MCF 10A (cell line): Measurements from ENCODE around the gene C1orf35. TPM values are rescaled to one million over a fixed set of nuclear protein-coding genes. Genes with fewer than 3 reads are reported as not detected.

Experiments
- BruUV-seq: library from RNA; stranded (reverse); fragments of 400-500 nt; replicated peaks from 2 replicates; lab custom pipeline; 2021; lab: Mats Ljungman, UMichigan
- CTCF ChIA-PET: fragments of 300-600 bp; sonication (Branson Sonifier 250); formaldehyde crosslinking; extraction: SDS; loops from one replicate; lab custom pipeline; 2021; ENCODE audit warnings: antibody characterized with exemption, inconsistent platforms; lab: Yijun Ruan, JAX
- POLR2A ChIA-PET: fragments of 300-600, 350-650 bp; sonication (Branson Sonifier 250); formaldehyde crosslinking; extraction: SDS; loops from one replicate; lab custom pipeline; 2020; ENCODE audit warnings: antibody characterized with exemption, inconsistent platforms; lab: Yijun Ruan, JAX
- DNase-seq: peaks from one replicate; pipeline ENCODE4 v3.0.0-alpha.2; 2018; ENCODE audit not compliant: unreplicated experiment
- H3K27ac Mint-ChIP-seq: one replicate; pipeline ENCODE4 v1.8.0; 2022; ENCODE audit warnings: mild to moderate bottlenecking, low read depth, mixed read lengths; ENCODE audit not compliant: unreplicated experiment
- H3K27me3 Mint-ChIP-seq: one replicate; pipeline ENCODE4 v1.8.0; 2022; ENCODE audit warnings: mixed read lengths; ENCODE audit not compliant: insufficient read depth, unreplicated experiment
- H3K36me3 Mint-ChIP-seq: one replicate; pipeline ENCODE4 v1.8.0; 2022; ENCODE audit warnings: mild to moderate bottlenecking, moderate library complexity, mixed read lengths; ENCODE audit not compliant: insufficient read depth, unreplicated experiment
- H3K4me1 Mint-ChIP-seq: one replicate; pipeline ENCODE4 v1.8.0; 2022; ENCODE audit warnings: mixed read lengths; ENCODE audit not compliant: insufficient read depth, unreplicated experiment
- H3K4me3 Mint-ChIP-seq: one replicate; pipeline ENCODE4 v1.8.0; 2022; ENCODE audit warnings: mild to moderate bottlenecking, moderate library complexity, mixed read lengths; ENCODE audit not compliant: unreplicated experiment
- H3K9me3 Mint-ChIP-seq: one replicate; pipeline ENCODE4 v1.8.0; 2022; ENCODE audit warnings: mixed read lengths; ENCODE audit not compliant: unreplicated experiment
- CTCF ChIP-seq: fragments of 200-600 bp; IDR thresholded peaks from one replicate; pipeline ENCODE4 v1.8.0; 2022; ENCODE audit warnings: antibody characterized with exemption, mild to moderate bottlenecking; ENCODE audit not compliant: unreplicated experiment
- intact Hi-C: fragments of 100-400 bp; cut with micrococcal nuclease; formaldehyde crosslinking; loops from 2 replicates; pipeline ENCODE4 v1.14.1; 2022
- total RNA-seq: library from RNA; stranded (reverse); gene quantifications from 2 replicates; pipeline ENCODE4 v1.2.3, GENCODE V29; 2022

Gene C1orf35
- total RNA-seq, 1 experiment from 2014 or later, result 49.2 TPM

GRCh38 chr1:228108055-228108690, 5.0 kb upstream of the C1orf35 start:
- no TSS peak for BruUV-seq
- CTCF ChIA-PET, result interaction anchor here (0.5 to 3.9 kb wide), 9 partner anchors 16 to 1700 kb away, joined by 3 to 26 read pairs (median 5); partner anchors contain the start of gene PARP1
- H3K4me3 Mint-ChIP-seq, result peak overlapping the region; percentile 95
- intact Hi-C loops, result loop anchor here (2.0 to 10.0 kb wide), 2 partner anchors 59 to 623 kb away; no protein-coding TSS in a partner anchor
- peak overlapping the region; percentile 92 for H3K27ac Mint-ChIP-seq
- TF ChIP-seq CTCF, result no peak
- no peaks in the 10 kb centered on the region for H3K27me3 Mint-ChIP-seq
- H3K36me3 Mint-ChIP-seq, result peaks cover 26% of the 10 kb centered on the region
- peaks cover 15% of the 10 kb centered on the region for H3K4me1 Mint-ChIP-seq
- no peaks in the 10 kb centered on the region for H3K9me3 Mint-ChIP-seq
- POLR2A ChIA-PET, result interaction anchor here (0.6 to 10.8 kb wide), 17 partner anchors 13 to 490 kb away, joined by 3 to 128 read pairs (median 6); partner anchors contain the start of genes ARF1, GUK1 and IBA57
- no peak for DNase-seq

GRCh38 chr1:228107636-228108035, 4.5 kb upstream of the C1orf35 start:
- H3K36me3 Mint-ChIP-seq, result peaks cover 30% of the 10 kb centered on the region
- ChIA-PET CTCF (interaction anchor here (0.5 to 3.9 kb wide), 6 partner anchors 20 to 1699 kb away, joined by 3 to 24 read pairs (median 5); partner anchors contain the start of genes IBA57 and PARP1), POLR2A (interaction anchor here (4.0 to 10.8 kb wide), 3 partner anchors 14 to 59 kb away, joined by 42 to 128 read pairs (median 84); partner anchors contain the start of genes ARF1 and IBA57)
- BruUV-seq, result no TSS peak
- intact Hi-C loops, result loop anchor here (2.0 to 10.0 kb wide), 2 partner anchors 59 to 623 kb away; no protein-coding TSS in a partner anchor
- no peak for DNase-seq
- H3K4me3 Mint-ChIP-seq, result peak overlapping the region; percentile 95
- H3K9me3 Mint-ChIP-seq, result no peaks in the 10 kb centered on the region
- H3K27ac Mint-ChIP-seq, result peak overlapping the region; percentile 92
- TF ChIP-seq CTCF, result no peak
- peaks cover 15% of the 10 kb centered on the region for H3K4me1 Mint-ChIP-seq
- H3K27me3 Mint-ChIP-seq, result no peaks in the 10 kb centered on the region

- POLR2A ChIA-PET, result interaction anchor here (0.7 to 10.8 kb wide), 11 partner anchors 12 to 350 kb away, joined by 3 to 128 read pairs (median 3); partner anchors contain the start of genes ARF1, GUK1 and IBA57
- Mint-ChIP-seq H3K27me3 (no peaks in the 10 kb centered on the region), H3K36me3 (peaks cover 31% of the 10 kb centered on the region), H3K4me1 (peaks cover 15% of the 10 kb centered on the region), H3K4me3 (no peak overlapping the region), H3K27ac (no peak overlapping the region), H3K9me3 (no peaks in the 10 kb centered on the region)
- TF ChIP-seq CTCF, result no peak
- intact Hi-C loops, result loop anchor here (10.0 kb wide), 1 partner anchor 622 kb away; no protein-coding TSS in a partner anchor
- no TSS peak for BruUV-seq
- CTCF ChIA-PET, result interaction anchor here (0.7 to 1.9 kb wide), 9 partner anchors 16 to 111 kb away, joined by 3 to 7 read pairs (median 5); partner anchors contain the start of gene IBA57
- no peak for DNase-seq
Observed at GRCh38 chr1:228106800-228107054, 3.6 kb upstream of the C1orf35 start.
